Fibroblast of mammary gland (primary cell): ENCODE data around the gene PHAF1.

Source experiments
- DNase-seq: peaks from one replicate; pipeline ENCODE4 v3.0.0-alpha.2; 2010; ENCODE audit warnings: low read depth
- H3K4me3 ChIP-seq: 2 replicates; pipeline ENCODE4 v1.5.1; 2011; ENCODE audit warnings: low read depth, mild to moderate bottlenecking, low read length, moderate library complexity; ENCODE audit not compliant: control insufficient read depth
- CTCF ChIP-seq: conservative IDR thresholded peaks from 2 replicates; pipeline ENCODE4 v1.5.1; 2011; ENCODE audit warnings: low read depth, low read length, inconsistent platforms; ENCODE audit not compliant: control insufficient read depth, insufficient read depth

The PHAF1 gene

DNA sequence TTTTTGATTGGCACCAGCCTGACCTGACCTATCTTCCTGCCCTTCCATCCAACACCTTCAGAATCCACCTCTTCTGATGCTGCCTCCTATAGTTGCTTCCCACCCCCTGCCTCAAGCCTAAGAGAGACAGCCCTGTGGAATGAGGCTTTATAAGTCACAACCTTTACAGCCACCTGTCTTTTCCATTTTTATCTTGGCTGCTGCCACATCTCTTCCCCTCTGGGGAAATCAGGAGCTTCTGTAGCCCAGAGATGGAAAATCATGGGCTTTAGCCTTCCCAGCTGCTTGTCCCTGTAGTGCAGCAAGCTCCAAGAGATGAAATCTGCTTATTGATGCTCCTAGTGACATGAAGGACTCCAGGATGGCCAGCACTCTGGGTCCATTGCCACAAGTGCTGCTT is 18.7 kb downstream of the PHAF1 start:
- H3K4me3 ChIP-seq = no peak overlapping the region
- no peak for TF ChIP-seq CTCF
- no peak for DNase-seq

DNA sequence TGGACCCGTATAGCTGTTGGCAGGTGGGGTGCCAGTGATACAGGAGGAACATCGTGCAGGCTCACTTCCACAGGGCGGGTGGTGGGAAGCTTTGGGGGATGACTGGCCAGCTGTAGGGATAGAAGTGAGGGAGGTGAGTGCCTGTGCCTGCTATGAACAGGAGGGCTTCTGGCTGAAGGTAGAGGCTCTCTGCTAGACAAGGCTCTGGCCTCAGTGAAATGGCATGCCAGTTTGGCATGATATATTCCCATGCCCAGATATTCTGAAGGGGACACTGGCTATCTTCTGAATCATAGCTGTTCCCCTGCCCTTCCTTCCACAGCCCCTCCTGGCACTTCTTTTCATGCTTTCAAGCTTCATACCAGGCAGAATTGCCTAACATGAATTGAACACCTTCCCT is 19.1 kb downstream of the PHAF1 start:
- DNase-seq = no peak
- no peak for TF ChIP-seq CTCF
- no peak overlapping the region for H3K4me3 ChIP-seq

- DNase-seq = no peak
- TF ChIP-seq CTCF = no peak
- no peak overlapping the region for H3K4me3 ChIP-seq
Observed at GRCh38 chr16:67129422-67129821, 19.7 kb downstream of the PHAF1 start.

DNA sequence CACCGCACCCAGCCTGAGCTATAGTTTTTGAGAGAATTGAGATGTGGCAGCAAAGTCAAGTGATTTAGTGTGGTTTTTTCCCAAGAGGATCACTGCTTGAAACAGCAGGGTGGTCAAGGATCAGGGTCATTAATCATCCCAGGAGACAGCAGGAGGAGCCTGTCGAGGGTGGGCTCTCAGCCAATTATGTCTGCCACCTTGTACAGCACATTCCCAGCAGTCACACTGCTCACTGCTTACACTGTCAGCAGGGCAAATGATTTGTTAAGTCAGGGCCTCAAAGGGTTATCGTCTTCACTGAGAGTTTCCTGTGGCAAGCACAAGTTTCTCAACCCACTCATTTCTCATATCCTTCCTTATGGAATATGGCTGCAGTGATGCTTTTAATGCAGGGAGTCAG is 27.9 kb downstream of the PHAF1 start:
- DNase-seq = no peak
- no peak overlapping the region for H3K4me3 ChIP-seq
- TF ChIP-seq CTCF = no peak

DNA sequence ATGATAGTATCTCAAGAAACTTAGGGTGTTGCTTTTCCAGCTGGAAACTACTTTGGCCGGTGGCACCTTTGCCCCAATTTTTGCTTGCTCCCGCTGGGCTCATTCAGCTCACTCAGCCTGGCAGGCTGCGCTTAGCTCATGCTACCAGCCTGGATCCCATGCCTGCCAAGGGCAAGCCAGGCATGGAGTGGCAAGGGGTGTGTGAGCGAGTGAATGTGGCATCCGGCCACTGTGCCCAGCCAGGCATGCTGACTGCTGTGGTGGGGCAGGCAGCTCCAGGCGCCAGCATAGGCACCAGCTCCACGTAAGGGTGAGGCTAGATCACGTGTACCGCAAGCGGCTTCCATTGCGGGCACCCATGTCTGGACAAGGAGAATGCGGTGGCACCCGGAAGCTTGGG is 31.6 kb downstream of the PHAF1 start:
- no peak for DNase-seq
- TF ChIP-seq CTCF = no peak
- no peak overlapping the region for H3K4me3 ChIP-seq

DNA sequence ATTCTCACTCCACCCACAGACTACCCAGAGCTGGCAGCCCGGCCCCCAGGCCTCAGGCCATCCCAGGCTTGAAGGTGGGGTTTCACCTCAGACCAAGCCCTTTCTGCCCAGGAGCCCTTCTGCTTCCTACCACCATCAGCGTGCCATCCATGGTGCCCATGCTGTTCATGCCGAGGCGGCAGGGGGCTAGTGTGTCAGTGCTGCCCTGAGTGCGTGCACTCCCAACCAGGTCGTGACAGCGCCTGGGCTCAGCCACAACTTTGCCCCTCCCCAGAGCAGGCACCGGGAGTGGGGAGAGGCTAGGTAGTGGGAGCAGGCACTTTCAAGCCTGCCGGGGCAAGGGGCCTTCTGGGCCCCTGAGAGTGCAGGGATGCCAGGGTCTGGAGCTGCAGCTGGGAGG is 32.6 kb downstream of the PHAF1 start:
- no peak overlapping the region for H3K4me3 ChIP-seq
- no peak for DNase-seq
- no peak for TF ChIP-seq CTCF

DNA sequence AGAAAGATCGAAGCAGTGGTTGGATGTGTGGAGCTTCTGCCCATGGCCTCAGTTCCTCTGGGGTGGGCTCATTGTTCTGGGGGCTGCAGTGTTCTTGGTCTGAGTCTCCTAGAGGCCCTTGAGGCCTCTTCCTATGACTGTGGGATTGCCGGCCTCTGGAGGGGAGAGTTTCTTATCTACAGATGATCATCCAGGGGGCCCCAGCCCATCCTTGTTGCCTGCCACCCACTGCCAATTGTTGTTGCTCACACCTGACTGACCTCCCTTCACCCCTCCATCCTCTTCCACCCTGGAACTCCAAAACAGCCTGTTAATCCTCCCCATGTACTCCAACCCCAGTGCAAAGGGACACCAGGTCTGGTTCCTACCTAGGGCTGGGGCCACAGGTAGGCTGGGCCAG is 35.2 kb downstream of the PHAF1 start:
- TF ChIP-seq CTCF = no peak
- DNase-seq = no peak
- no peak overlapping the region for H3K4me3 ChIP-seq
